Measurements from ENCODE around the gene FXYD2. TPM values are rescaled to one million over a fixed set of nuclear protein-coding genes. Genes with fewer than 3 reads are reported as not detected.

FXYD2 gene
- total and polyA plus RNA-seq, 9 of the 15 experiments (the other 6 are each of a cell fraction or from before 2014, with no cell fraction given), result not detected

GRCh38 chr11:117790279-117790678 lies 34.3 kb downstream of the FXYD2 start (continued):
- no peak for TF ChIP-seq CGGBP1 (CRISPR knock-in tag; IDR thresholded peaks at IDR 0.05)
- TF ChIP-seq PYGO2 (tag; IDR thresholded peaks at IDR 0.05), result no peak
- TF ChIP-seq BDP1 (IDR thresholded peaks at IDR 0.05; ENCODE audit: insufficient read depth, insufficient read length), result no peak
- no peak for TF ChIP-seq CBFA2T3 (IDR thresholded peaks at IDR 0.05)
- TF ChIP-seq E2F3 (CRISPR knock-in tag; IDR thresholded peaks at IDR 0.05), result no peak
- TF ChIP-seq SAFB2 (IDR thresholded peaks at IDR 0.05; ENCODE audit: borderline replicate concordance, low read depth, low read length, severe bottlenecking), result no peak

GRCh38 chr11:117789241-117789640 lies 35.3 kb downstream of the FXYD2 start:
- Histone ChIP-seq H3K36me3 (ENCODE audit: control insufficient read depth, insufficient read depth, low read length) (no peaks in the 10 kb centered on the region), H3K4me1 (replicated peaks in 1 of 2; ENCODE audit: control insufficient read depth in 2 of 2, insufficient read depth in 2 of 2, low read length in 2 of 2) (no peaks in the 10 kb centered on the region), H2AFZ (ENCODE audit: low read depth, low read length) (no peak overlapping the region), H3K27ac (ENCODE audit: extremely low read depth, low read depth, low read length) (no peak overlapping the region), H3K9me3 (replicated peaks; ENCODE audit: control insufficient read depth, insufficient read depth, low read depth, low read length) (no peaks in the 10 kb centered on the region), H3K9ac (ENCODE audit: insufficient read depth in 1 of 2, low read depth in 2 of 2, low read length in 2 of 2) (no peak overlapping the region), H3K4me2 (ENCODE audit: insufficient read depth, low read length) (no peak overlapping the region), H3K9me1 (ENCODE audit: control insufficient read depth, insufficient read depth, low read length) (no peaks in the 10 kb centered on the region), H4K20me1 (replicated peaks; ENCODE audit: control insufficient read depth, insufficient read depth, low read length) (peaks cover 5% of the 10 kb centered on the region; the same call in 1 of the 2 replicates), H3K79me2 (ENCODE audit: control insufficient read depth, insufficient read depth, low read length) (no peaks in the 10 kb centered on the region), H3K4me3 (no peak overlapping the region), H3K27me3 (ENCODE audit: control insufficient read depth in 2 of 2, insufficient read depth in 2 of 2, low read length in 2 of 2) (peaks cover 2 to 58% of the 10 kb centered on the region in 2 experiments; a peak in 3 of 5 replicates)
- intact Hi-C loops (cut with micrococcal nuclease), result no loop called here
- in situ Hi-C loops (cut with MboI), result no loop called here
- 0% methylated on average over 4 of the region's 4 CpGs for WGBS (ENCODE audit: insufficient coverage, low coverage, missing lambda C conversion rate)
- no peak for DNase-seq (ENCODE audit: extremely low read depth in 1 of 4, low spot score in 3 of 4)
- no peak for FAIRE-seq
- ATAC-seq, result no peak
- ChIA-PET CTCF (ENCODE audit: low intra/inter-chr PET ratio) (no interaction called here), POLR2A (interaction anchor here (1.2 kb wide), 1 partner anchor 9 kb away, joined by 4 read pairs; no protein-coding TSS in a partner anchor)
- BruUV-seq (replicated peaks), result no TSS peak
- TF ChIP-seq TFAP4 (CRISPR knock-in tag; IDR thresholded peaks at IDR 0.05; ENCODE audit: borderline replicate concordance), result no peak
- TF ChIP-seq NR4A1 (CRISPR knock-in tag; IDR thresholded peaks at IDR 0.05), result no peak
- no peak for TF ChIP-seq NR4A1 (tag; IDR thresholded peaks at IDR 0.05)
- TF ChIP-seq MBD2 (IDR thresholded peaks at IDR 0.05; ENCODE audit: borderline replicate concordance, low read depth), result no peak
- TF ChIP-seq ZFP91 (CRISPR knock-in tag; IDR thresholded peaks at IDR 0.05), result no peak
- no peak for TF ChIP-seq OTX1 (CRISPR knock-in tag; IDR thresholded peaks at IDR 0.05)
- TF ChIP-seq RAD21 (CRISPR knock-in tag; conservative IDR thresholded peaks at IDR 0.05 in 1 of 2, IDR thresholded peaks at IDR 0.05 in 1 of 2), result no peak
- no peak for TF ChIP-seq CBX2 (IDR thresholded peaks at IDR 0.05; ENCODE audit: insufficient read depth, low read length, poor library complexity, severe bottlenecking)
